ENCODE measurements around the gene MSRB3.

MSRB3 gene

GRCh38 chr12:65432651-65433050 lies 154.2 kb downstream of the MSRB3 start:
- TF ChIP-seq CTCF (conservative IDR thresholded peaks at IDR 0.05; ENCODE audit: low read depth, low read length): no peak
- no peak overlapping the region for H3K4me3 ChIP-seq (ENCODE audit: low read length)
- DNase-seq (ENCODE audit: low read depth): peak; percentile 97

GRCh38 chr12:65434737-65435136 lies 156.3 kb downstream of the MSRB3 start:
- H3K4me3 ChIP-seq (ENCODE audit: low read length): no peak overlapping the region
- TF ChIP-seq CTCF (conservative IDR thresholded peaks at IDR 0.05; ENCODE audit: low read depth, low read length): no peak
- DNase-seq (ENCODE audit: low read depth): no peak

GRCh38 chr12:65443038-65443437 lies 164.6 kb downstream of the MSRB3 start:
- H3K4me3 ChIP-seq (ENCODE audit: low read length): no peak overlapping the region
- no peak for DNase-seq (ENCODE audit: low read depth)
- TF ChIP-seq CTCF (conservative IDR thresholded peaks at IDR 0.05; ENCODE audit: low read depth, low read length): no peak

GRCh38 chr12:65444996-65445395 lies 166.5 kb downstream of the MSRB3 start:
- no peak for DNase-seq (ENCODE audit: low read depth)
- H3K4me3 ChIP-seq (ENCODE audit: low read length): no peak overlapping the region
- TF ChIP-seq CTCF (conservative IDR thresholded peaks at IDR 0.05; ENCODE audit: low read depth, low read length): no peak

- no peak for TF ChIP-seq CTCF (conservative IDR thresholded peaks at IDR 0.05; ENCODE audit: low read depth, low read length)
- H3K4me3 ChIP-seq (ENCODE audit: low read length): no peak overlapping the region
- no peak for DNase-seq (ENCODE audit: low read depth)
Observed at GRCh38 chr12:65446901-65447300, 168.4 kb downstream of the MSRB3 start.

- TF ChIP-seq CTCF (conservative IDR thresholded peaks at IDR 0.05; ENCODE audit: low read depth, low read length): no peak
- no peak overlapping the region for H3K4me3 ChIP-seq (ENCODE audit: low read length)
- DNase-seq (ENCODE audit: low read depth): peak; percentile 35
Observed at GRCh38 chr12:65449400-65449799, 170.9 kb downstream of the MSRB3 start.

GRCh38 chr12:65450625-65451024 lies 172.1 kb downstream of the MSRB3 start:
- TF ChIP-seq CTCF (conservative IDR thresholded peaks at IDR 0.05; ENCODE audit: low read depth, low read length): no peak
- H3K4me3 ChIP-seq (ENCODE audit: low read length): no peak overlapping the region

More at GRCh38 chr12:65450625-65451024, 172.1 kb downstream of the MSRB3 start:
- DNase-seq (ENCODE audit: low read depth): no peak

Data from retinal pigment epithelial cell (primary cell).